Body of pancreas (tissue), 4 donors: ENCODE results near the gene FBN2. TPM values are rescaled to one million over a fixed set of nuclear protein-coding genes. Genes with fewer than 3 reads are reported as not detected.

Experiments used
- ATAC-seq: fragments of 150-250 bp; one replicate; pipeline ENCODE4 v1.9.1; 2016
- DNase-seq, 4 donors: peaks; one replicate each; pipeline ENCODE4 v3.0.0-alpha.2; 2019
- H3K27ac ChIP-seq, 4 donors: fragments of 200-600 bp; sonication (generic); 1 replicate in 3 of 4; 2 replicates in 1 of 4; pipeline versions ENCODE4 v1.5.1 to v1.6.1; 2016 to 2019; ENCODE audit warnings: mild to moderate bottlenecking in 1 of 4, mixed read lengths in 1 of 4, moderate library complexity in 1 of 4
- H3K27me3 ChIP-seq, 2 donors: fragments of 200-600 bp; sonication (generic); one replicate each; pipeline ENCODE4 v1.6.0; 2016; ENCODE audit warnings: mild to moderate bottlenecking in 1 of 2
- H3K36me3 ChIP-seq, 2 donors: fragments of 200-600 bp; sonication (generic); replicated peaks in 1 of 2; 2 replicates each; pipeline ENCODE4 v1.5.1; 2016; ENCODE audit warnings: low read depth in 2 of 2; ENCODE audit not compliant: insufficient read depth in 1 of 2
- H3K4me1 ChIP-seq: fragments of 200-600 bp; sonication (generic); one replicate; pipeline ENCODE4 v1.6.0; 2016
- H3K4me3 ChIP-seq, 2 donors: fragments of 200-600 bp; sonication (generic); 1 replicate in 1 of 2; 2 replicates in 1 of 2; pipeline ENCODE4 v1.5.1; 2016 to 2019
- H3K9me3 ChIP-seq, 3 donors: fragments of 200-600 bp; sonication (generic); 1 replicate in 2 of 3; 2 replicates in 1 of 3; pipeline ENCODE4 v1.5.1; 2016
- CTCF ChIP-seq, 7 experiments: fragments of 450-650 bp in 4 of 7; fragments of 200-600 bp in 3 of 7; sonication (generic) in 3 of 7; IDR thresholded peaks; one replicate each; pipeline ENCODE4 v1.5.1; 2016 to 2019; ENCODE audit warnings: antibody characterized with exemption in 7 of 7
- POLR2A ChIP-seq, 3 donors: fragments of 450-650 bp; IDR thresholded peaks; one replicate each; pipeline ENCODE4 v1.6.1; 2016; ENCODE audit warnings: antibody characterized with exemption in 3 of 3, mild to moderate bottlenecking in 2 of 3
- WGBS, 2 donors: methylation state at CpG; one replicate each; pipeline ENCODE4 v1.1.5; 2017; 5-methylcytosine and 5-hydroxymethylcytosine counted together
- intact Hi-C: fragments of 100-400 bp; cut with DNase I; formaldehyde crosslinking; loops from one replicate; pipeline ENCODE4 v1.15.1; 2023
- total RNA-seq, 2 donors: library from RNA; depleted of rRNA; stranded (reverse); fragments of >200 nt; gene quantifications; one replicate each; pipeline ENCODE4 v1.1.0, GENCODE V29; 2016

Gene FBN2
- total RNA-seq, 2 donors from 2014 or later: 0.26 TPM; not detected in 1

DNA sequence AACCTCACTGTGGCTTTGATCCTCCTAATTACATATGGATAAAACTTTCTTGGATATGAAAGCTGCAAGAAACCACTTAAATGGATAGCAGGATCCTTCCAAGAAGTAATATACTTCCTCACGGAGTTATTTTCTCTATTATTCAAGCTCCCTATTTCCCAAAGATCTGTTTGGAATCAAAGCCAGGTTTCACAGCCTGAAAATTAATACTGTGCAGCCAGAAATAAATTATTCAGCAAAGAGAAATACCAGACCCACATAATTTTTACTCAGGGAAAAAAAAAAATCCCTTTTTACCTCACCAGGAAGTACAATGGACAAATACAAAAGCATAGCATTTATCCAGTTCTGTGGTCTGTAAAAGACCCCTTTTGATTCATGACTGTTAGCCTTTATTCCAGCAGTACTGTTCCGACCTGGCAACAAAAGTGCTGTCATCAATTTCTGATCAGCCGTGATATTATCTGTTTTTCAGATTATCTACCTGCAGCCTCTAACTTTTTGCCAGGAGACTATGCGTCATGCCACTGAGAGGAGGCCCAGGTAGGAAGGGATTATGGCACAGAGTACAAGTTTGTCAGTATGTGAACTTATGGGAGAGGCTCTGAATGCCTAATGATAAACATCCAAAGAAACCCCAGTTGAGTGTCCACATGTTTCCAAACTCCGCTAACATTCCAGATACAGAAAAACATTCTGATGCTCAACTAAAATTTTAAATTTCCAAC lies 57.0 kb downstream of the FBN2 start:
- H3K36me3 ChIP-seq: no peaks in the 10 kb centered on the region
- no peak for TF ChIP-seq POLR2A (IDR thresholded peaks at IDR 0.05)
- no peak for TF ChIP-seq CTCF (IDR thresholded peaks at IDR 0.05)
- H3K4me1 ChIP-seq: no peaks in the 10 kb centered on the region
- WGBS, 2 donors: 60 to 69% methylated on average over 5 of the region's 5 CpGs
- H3K27me3 ChIP-seq: no peaks in the 10 kb centered on the region
- H3K9me3 ChIP-seq: no peaks in the 10 kb centered on the region
- ATAC-seq: no peak
- intact Hi-C loops: no loop called here
- no peak overlapping the region for H3K27ac ChIP-seq
- no peak overlapping the region for H3K4me3 ChIP-seq
- DNase-seq: no peak

DNA sequence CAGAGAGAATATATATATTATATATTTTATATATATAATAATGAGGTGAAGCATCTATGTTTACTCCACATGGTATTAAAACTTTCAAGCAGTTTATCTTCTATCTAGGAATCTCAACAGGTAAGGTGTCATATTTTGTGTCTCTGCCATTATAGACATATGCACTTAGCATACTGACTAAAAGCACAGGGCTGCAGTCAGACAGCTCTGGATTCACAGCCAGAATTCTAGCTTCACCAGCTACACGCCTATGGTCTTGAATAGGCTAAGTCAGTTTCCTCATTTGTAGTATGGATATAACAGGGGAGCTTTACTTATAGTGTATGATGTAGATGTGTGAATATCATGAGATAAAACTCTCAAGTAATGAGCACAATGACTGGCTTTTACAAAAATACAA lies 57.9 kb downstream of the FBN2 start:
- intact Hi-C loops: no loop called here
- no peak overlapping the region for H3K27ac ChIP-seq
- 45 to 80% methylated on average over 1 of the region's 1 CpG for WGBS, 2 donors
- no peak overlapping the region for H3K4me3 ChIP-seq
- no peaks in the 10 kb centered on the region for H3K9me3 ChIP-seq
- ATAC-seq: no peak
- no peaks in the 10 kb centered on the region for H3K4me1 ChIP-seq
- no peaks in the 10 kb centered on the region for H3K36me3 ChIP-seq
- no peak for DNase-seq
- TF ChIP-seq POLR2A (IDR thresholded peaks at IDR 0.05) (no peak), CTCF (IDR thresholded peaks at IDR 0.05) (no peak)
- H3K27me3 ChIP-seq: no peaks in the 10 kb centered on the region

DNA sequence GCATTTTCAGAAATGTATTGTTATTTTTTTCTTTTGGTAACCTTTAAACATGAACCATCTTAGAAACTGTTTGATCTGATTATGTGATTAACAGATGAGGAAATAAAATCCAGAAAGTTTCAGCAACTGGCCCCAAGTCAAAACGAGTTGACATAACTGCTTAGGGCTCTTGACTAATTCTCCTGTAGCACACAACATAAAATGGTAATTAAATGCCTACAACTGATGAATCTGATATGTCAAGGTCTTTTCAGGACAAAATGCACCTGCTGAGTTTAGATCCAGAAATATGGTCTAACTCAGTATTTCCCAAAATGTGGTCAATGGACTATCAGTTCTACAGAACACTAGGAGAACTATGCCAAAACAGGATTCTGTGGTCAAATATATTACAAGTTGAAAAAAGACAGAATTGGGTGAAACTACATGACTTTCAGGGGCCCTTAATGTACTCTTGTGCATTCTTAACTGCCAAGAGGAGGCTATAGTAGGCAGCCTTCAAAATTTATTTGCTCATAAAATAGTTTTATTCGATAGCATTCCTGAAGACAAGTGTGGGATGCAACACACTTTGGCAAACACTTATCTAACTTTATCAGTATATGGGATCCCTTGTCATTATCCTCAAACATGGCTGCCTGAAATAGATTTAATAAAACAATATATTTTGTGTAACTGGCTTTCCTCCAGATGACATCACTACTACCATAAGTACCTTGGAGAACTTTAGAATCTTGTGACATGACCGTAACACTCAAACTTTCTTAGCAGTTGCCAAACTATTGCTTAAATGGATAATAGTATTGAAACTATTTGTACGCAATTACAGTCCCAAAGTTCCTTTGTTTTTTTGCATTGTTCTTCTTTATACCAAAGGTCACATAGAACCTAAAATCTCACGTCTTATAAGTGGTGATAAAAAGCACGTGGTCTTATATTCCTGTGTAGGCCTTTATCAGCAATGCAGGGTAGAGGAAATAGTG lies 59.4 kb downstream of the FBN2 start:
- H3K27me3 ChIP-seq: no peaks in the 10 kb centered on the region
- H3K27ac ChIP-seq: no peak overlapping the region
- 67 to 73% methylated on average over 6 of the region's 6 CpGs for WGBS, 2 donors
- H3K36me3 ChIP-seq: no peaks in the 10 kb centered on the region
- no peak overlapping the region for H3K4me3 ChIP-seq
- intact Hi-C loops: no loop called here
- H3K4me1 ChIP-seq: no peaks in the 10 kb centered on the region
- TF ChIP-seq CTCF (IDR thresholded peaks at IDR 0.05) (no peak), POLR2A (IDR thresholded peaks at IDR 0.05) (no peak)
- H3K9me3 ChIP-seq: no peaks in the 10 kb centered on the region
- no peak for DNase-seq
- ATAC-seq: no peak

DNA sequence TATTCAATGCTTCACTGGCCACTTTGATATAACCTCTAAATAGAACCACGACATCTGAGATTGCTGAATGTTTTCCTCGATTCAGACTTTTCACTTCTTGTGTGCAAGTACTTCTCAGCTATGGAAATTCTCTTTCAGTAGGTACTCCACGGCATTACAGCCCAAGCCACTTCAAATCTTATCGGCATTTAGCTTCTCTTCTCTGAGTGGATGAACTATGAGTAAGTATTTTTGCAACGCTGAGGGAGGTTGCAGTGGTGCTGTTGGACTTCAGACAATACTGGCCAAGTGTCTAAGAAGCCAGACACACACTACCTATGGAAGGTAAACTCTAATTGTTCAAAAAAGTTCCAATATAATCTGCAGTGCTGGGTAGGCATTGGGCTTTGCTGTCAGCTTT lies 60.1 kb downstream of the FBN2 start:
- Histone ChIP-seq H3K9me3 (no peaks in the 10 kb centered on the region), H3K4me3 (no peak overlapping the region), H3K4me1 (no peaks in the 10 kb centered on the region), H3K27me3 (no peaks in the 10 kb centered on the region), H3K36me3 (no peaks in the 10 kb centered on the region), H3K27ac (no peak overlapping the region)
- intact Hi-C loops: no loop called here
- WGBS, 2 donors: 74 to 85% methylated on average over 5 of the region's 5 CpGs
- DNase-seq (no peak), ATAC-seq (no peak)
- TF ChIP-seq POLR2A (IDR thresholded peaks at IDR 0.05) (no peak), CTCF (IDR thresholded peaks at IDR 0.05) (no peak)
